ENCODE results near the gene PMPCA. TPM values are rescaled to one million over a fixed set of nuclear protein-coding genes. Genes with fewer than 3 reads are reported as not detected.

Gene PMPCA
- total RNA-seq, 4 donors from 2014 or later, result 35.9 to 63.1 (median 42.7) TPM

- no peak for TF ChIP-seq POLR2A (IDR thresholded peaks at IDR 0.05)
- TF ChIP-seq CTCF (IDR thresholded peaks at IDR 0.05 in 4 of 5, conservative IDR thresholded peaks at IDR 0.05 in 1 of 5), result no peak
- Histone ChIP-seq H3K27me3 (no peaks in the 10 kb centered on the region), H3K4me3 (no peak overlapping the region), H3K27ac (no peak overlapping the region), H3K36me3 (peaks cover 0 to 89% of the 10 kb centered on the region in 2 donors), H3K9me3 (no peaks in the 10 kb centered on the region), H3K4me1 (no peaks in the 10 kb centered on the region)
- no peak for DNase-seq
- in situ Hi-C loops (cut with MboI; ENCODE audit: low sequenced_read_pairs in 4 of 4), result no loop called here
- no peak for ATAC-seq
- intact Hi-C loops (cut with DNase I; ENCODE audit: low total_unique reads), result no loop called here
These were observed 60.5 kb downstream of the PMPCA start for GRCh38 chr9:136470792-136471469.

GRCh38 chr9:136471802-136472487 lies 61.5 kb downstream of the PMPCA start:
- no peak for DNase-seq

GRCh38 chr9:136472640-136473353 lies 62.3 kb downstream of the PMPCA start:
- ATAC-seq, result no peak
- H3K9me3 ChIP-seq, result no peaks in the 10 kb centered on the region
- intact Hi-C loops (cut with DNase I; ENCODE audit: low total_unique reads), result no loop called here
- H3K36me3 ChIP-seq, result peaks cover 0 to 89% of the 10 kb centered on the region in 2 donors
- no peak for TF ChIP-seq POLR2A (IDR thresholded peaks at IDR 0.05)
- no peak for TF ChIP-seq CTCF (IDR thresholded peaks at IDR 0.05 in 4 of 5, conservative IDR thresholded peaks at IDR 0.05 in 1 of 5)
- H3K27me3 ChIP-seq, result no peaks in the 10 kb centered on the region
- H3K4me1 ChIP-seq, result no peaks in the 10 kb centered on the region
- no peak for DNase-seq
- no peak overlapping the region for H3K4me3 ChIP-seq
- in situ Hi-C loops (cut with MboI; ENCODE audit: low sequenced_read_pairs in 4 of 4), result no loop called here
- H3K27ac ChIP-seq, result no peak overlapping the region

More at GRCh38 chr9:136471802-136472487, 61.5 kb downstream of the PMPCA start:
- Histone ChIP-seq H3K27me3 (no peaks in the 10 kb centered on the region), H3K27ac (no peak overlapping the region), H3K36me3 (peaks cover 0 to 89% of the 10 kb centered on the region in 2 donors), H3K4me1 (no peaks in the 10 kb centered on the region), H3K9me3 (no peaks in the 10 kb centered on the region), H3K4me3 (no peak overlapping the region)
- ATAC-seq, result no peak
- in situ Hi-C loops (cut with MboI; ENCODE audit: low sequenced_read_pairs in 4 of 4) (no loop called here), intact Hi-C loops (cut with DNase I; ENCODE audit: low total_unique reads) (no loop called here)
- TF ChIP-seq CTCF (IDR thresholded peaks at IDR 0.05 in 4 of 5, conservative IDR thresholded peaks at IDR 0.05 in 1 of 5) (no peak), POLR2A (IDR thresholded peaks at IDR 0.05) (no peak)

- Histone ChIP-seq H3K27ac (no peak overlapping the region), H3K4me3 (no peak overlapping the region)
- DNase-seq, result no peak
These were observed 62.9 kb downstream of the PMPCA start for GRCh38 chr9:136473354-136473721.

More at GRCh38 chr9:136473354-136473721, 62.9 kb downstream of the PMPCA start:
- in situ Hi-C loops (cut with MboI; ENCODE audit: low sequenced_read_pairs in 4 of 4) (no loop called here), intact Hi-C loops (cut with DNase I; ENCODE audit: low total_unique reads) (no loop called here)
- Histone ChIP-seq H3K9me3 (no peaks in the 10 kb centered on the region), H3K27me3 (no peaks in the 10 kb centered on the region), H3K36me3 (peaks cover 0 to 85% of the 10 kb centered on the region in 2 donors), H3K4me1 (no peaks in the 10 kb centered on the region)
- ATAC-seq, result no peak
- TF ChIP-seq CTCF (IDR thresholded peaks at IDR 0.05 in 4 of 5, conservative IDR thresholded peaks at IDR 0.05 in 1 of 5), result no peak
- TF ChIP-seq POLR2A (IDR thresholded peaks at IDR 0.05), result no peak

Other genes with a start within 250 kb of the PMPCA start
- not detected for gene LHX3, start 205.5 kb upstream of the PMPCA start, total RNA-seq
- gene QSOX2, start 164.8 kb upstream of the PMPCA start, total RNA-seq, result 1 to 10 TPM; 3.3 to 5.8 (median 5.2) TPM
- not detected for gene CCDC187, start 106.6 kb upstream of the PMPCA start, total RNA-seq
- gene GPSM1, start 83.1 kb upstream of the PMPCA start, total RNA-seq, result 1 to 10 TPM in 2 of 4 donors, under 1 TPM in 1, not detected in 1; 0.98 to 1.7 (median 1.2) TPM
- gene DNLZ, start 46.9 kb upstream of the PMPCA start, total RNA-seq, result 10 to 100 TPM; 37.9 to 65.1 (median 54.3) TPM
- gene CARD9, start 37.0 kb upstream of the PMPCA start, total RNA-seq, result 1 to 10 TPM in 1 of 4 donors, under 1 TPM in 3; 0.34 to 1.2 (median 0.69) TPM
- 1 to 10 TPM; 2.3 to 6.0 (median 3.9) TPM for gene SNAPC4, start 10.5 kb upstream of the PMPCA start, total RNA-seq
- 10 to 100 TPM; 23.2 to 43.5 (median 36.5) TPM for gene ENTR1, start within 50 bp of the PMPCA start, total RNA-seq
- gene INPP5E, start 29.2 kb downstream of the PMPCA start, total RNA-seq, result 1 to 10 TPM; 5.0 to 6.7 (median 5.9) TPM
- gene SEC16A, start 72.4 kb downstream of the PMPCA start, total RNA-seq, result 10 to 100 TPM; 23.9 to 50.4 (median 46.6) TPM
- gene NOTCH1, start 135.4 kb downstream of the PMPCA start, total RNA-seq, result 10 to 100 TPM in 1 of 4 donors, 1 to 10 TPM in 3; 6.3 to 15.4 (median 8.2) TPM

Data from gastrocnemius medialis (tissue), 4 donors.